K562 (cell line): ENCODE data around the gene RUNX3. TPM values are rescaled to one million over a fixed set of nuclear protein-coding genes. Genes with fewer than 3 reads are reported as not detected.

ENCODE experiments used
- ATAC-seq: fragments of 200-7000 bp; cut with Tn5 transposase; 3 replicates; pipeline ENCODE4 v1.9.1; 2020; ENCODE audit warnings: moderate library complexity
- BruUV-seq: library from RNA; stranded (reverse); fragments of 400-500 nt; replicated peaks from 2 replicates; lab custom pipeline; 2021; lab: Mats Ljungman, UMichigan
- CTCF ChIA-PET: fragments of 300-600 bp; formaldehyde crosslinking; extraction: SDS; loops from one replicate; lab custom pipeline; 2021; ENCODE audit warnings: low intra/inter-chr PET ratio; lab: Yijun Ruan, JAX
- POLR2A ChIA-PET: fragments of 300-600, 350-650 bp; sonication (Branson Sonifier 250); formaldehyde crosslinking; extraction: SDS; loops from one replicate; lab custom pipeline; 2021; ENCODE audit warnings: antibody characterized with exemption, inconsistent platforms; lab: Yijun Ruan, JAX
- DNase-seq, 4 experiments: peaks; one replicate each; pipeline versions ENCODE4 v3.0.0 to v3.0.0-alpha.2; 2011 to 2018; ENCODE audit warnings: low spot score in 3 of 4, mixed read lengths in 3 of 4; ENCODE audit errors: extremely low read depth in 1 of 4
- FAIRE-seq: peaks from 2 replicates; lab custom pipeline; 2011; peaks lifted over from hg19 to GRCh38; lab: Jason Lieb, UNC
- H2AFZ ChIP-seq: 2 replicates; pipeline ENCODE4 v1.6.0; 2011; ENCODE audit warnings: low read depth, low read length, control low read depth, inconsistent platforms
- H3K27ac ChIP-seq: fragments of 200-600 bp; 3 replicates; pipeline ENCODE4 v1.8.0; 2011; ENCODE audit warnings: low read depth, mild to moderate bottlenecking, control low read depth, inconsistent platforms, low read length, moderate library complexity, mixed read lengths; ENCODE audit errors: extremely low read depth
- H3K27me3 ChIP-seq, 2 experiments: fragments of 300-600 bp in 1 of 2; 2 replicates in 1 of 2; 3 replicates in 1 of 2; pipeline versions ENCODE4 v1.6.0 to v1.8.0; 2011; ENCODE audit warnings: inconsistent platforms in 2 of 2, low read length in 2 of 2, mild to moderate bottlenecking in 1 of 2, mixed read lengths in 1 of 2, moderate library complexity in 1 of 2; ENCODE audit not compliant: control insufficient read depth in 2 of 2, insufficient read depth in 2 of 2
- H3K36me3 ChIP-seq: fragments of 300-600 bp; 3 replicates; pipeline ENCODE4 v1.8.0; 2011; ENCODE audit warnings: mild to moderate bottlenecking, low read length, inconsistent platforms; ENCODE audit not compliant: control insufficient read depth, insufficient read depth
- H3K4me1 ChIP-seq, 2 experiments: fragments of 200-600 bp in 1 of 2; replicated peaks in 1 of 2; 2 replicates in 1 of 2; 3 replicates in 1 of 2; pipeline versions ENCODE4 v1.5.1 to v1.8.0; 2011; ENCODE audit warnings: inconsistent platforms in 2 of 2, low read length in 2 of 2, mild to moderate bottlenecking in 1 of 2, mixed read lengths in 1 of 2, moderate library complexity in 1 of 2; ENCODE audit not compliant: control insufficient read depth in 2 of 2, insufficient read depth in 2 of 2
- H3K4me2 ChIP-seq: 2 replicates; pipeline ENCODE4 v1.6.1; 2011; ENCODE audit warnings: low read length, control low read depth, inconsistent platforms, mixed read lengths; ENCODE audit not compliant: insufficient read depth
- H3K4me3 ChIP-seq: fragments of 200-600 bp; sonication (generic), shearing (Covaris generic); 2 replicates; pipeline ENCODE4 v1.5.1; 2016; ENCODE audit warnings: control low read depth, inconsistent platforms
- H3K79me2 ChIP-seq: fragments of 200-600 bp; 3 replicates; pipeline ENCODE4 v1.8.0; 2011; ENCODE audit warnings: low read length, inconsistent platforms; ENCODE audit not compliant: control insufficient read depth, insufficient read depth
- H3K9ac ChIP-seq, 2 experiments: 2 replicates each; pipeline versions ENCODE4 v1.6.0 to v1.6.1; 2011; ENCODE audit warnings: low read depth in 2 of 2, low read length in 2 of 2, control low read depth in 1 of 2, inconsistent platforms in 1 of 2, mild to moderate bottlenecking in 1 of 2, mixed read lengths in 1 of 2; ENCODE audit not compliant: insufficient read depth in 1 of 2
- H3K9me1 ChIP-seq: one replicate; pipeline ENCODE4 v1.6.0; 2011; ENCODE audit warnings: inconsistent platforms, mild to moderate bottlenecking, low read length, moderate library complexity; ENCODE audit not compliant: control insufficient read depth, insufficient read depth
- H3K9me3 ChIP-seq: replicated peaks from 2 replicates; pipeline ENCODE4 v1.5.1; 2011; ENCODE audit warnings: low read depth, low read length, inconsistent platforms; ENCODE audit not compliant: control insufficient read depth, insufficient read depth
- H4K20me1 ChIP-seq: replicated peaks from 2 replicates; pipeline ENCODE4 v1.6.1; 2011; ENCODE audit warnings: low read length, inconsistent platforms, mixed read lengths; ENCODE audit not compliant: control insufficient read depth, insufficient read depth
- EGR1 ChIP-seq: fragments of 450-650 bp; conservative IDR thresholded peaks from 2 replicates; pipeline ENCODE4 v1.6.1; 2017; ENCODE audit warnings: mild to moderate bottlenecking
- KDM4B ChIP-seq, 2 experiments: fragments of 450-650 bp in 1 of 2; sonication (generic) in 1 of 2; IDR thresholded peaks; 2 replicates each; pipeline ENCODE4 v1.6.1; 2016 to 2017; ENCODE audit warnings: borderline replicate concordance in 2 of 2, antibody characterized with exemption in 1 of 2, low read depth in 1 of 2, mild to moderate bottlenecking in 1 of 2
- RBM34 ChIP-seq: fragments of 200-400 bp; formaldehyde crosslinking; IDR thresholded peaks from 2 replicates; pipeline ENCODE4 v1.6.1; 2018; ENCODE audit warnings: low read length, borderline replicate concordance; ENCODE audit not compliant: insufficient read depth
- VEZF1 ChIP-seq: fragments of 200-800 bp; sonication (Bioruptor generic); IDR thresholded peaks from 2 replicates; pipeline ENCODE4 v1.6.1; 2017; ENCODE audit warnings: missing genetic modification characterization, missing compliant biosample characterization
- ZFP30 ChIP-seq: fragments of 250-450 bp; sonication (Bioruptor Pico); IDR thresholded peaks from 2 replicates; pipeline ENCODE4 v1.8.0; 2022; ENCODE audit warnings: moderate library complexity, mild to moderate bottlenecking, inconsistent platforms, borderline replicate concordance
- ZNF639 ChIP-seq, 2 experiments: fragments of 200-800 bp in 1 of 2; sonication (Bioruptor generic) in 1 of 2; sonication (generic) in 1 of 2; formaldehyde crosslinking in 1 of 2; IDR thresholded peaks in 1 of 2; conservative IDR thresholded peaks in 1 of 2; 2 replicates each; pipeline versions ENCODE4 v1.5.0 to v1.6.1; 2016 to 2020; ENCODE audit warnings: missing compliant biosample characterization in 1 of 2, missing genetic modification characterization in 1 of 2, missing genetic modification reagents in 1 of 2
- WGBS: fragments of 100-300 bp; shearing (Covaris generic); methylation state at CpG from one replicate; pipeline ENCODE4 v1.1.6; 2016; ENCODE audit warnings: low coverage, mixed read lengths; ENCODE audit not compliant: insufficient coverage; ENCODE audit errors: missing lambda C conversion rate; 5-methylcytosine and 5-hydroxymethylcytosine counted together
- in situ Hi-C: fragments of 300-500 bp; cut with MboI; formaldehyde crosslinking; loops from 4 replicates; pipeline ENCODE4 v1.15.0; 2018; ENCODE audit warnings: inconsistent platforms, mixed read lengths
- intact Hi-C: fragments of 100-400 bp; cut with micrococcal nuclease; formaldehyde crosslinking; loops from 2 replicates; pipeline ENCODE4 v1.14.2; 2022
- polyA plus RNA-seq, 8 experiments: library from polyadenylated mRNA; depleted of rRNA in 4 of 8; stranded (reverse) in 5 of 8; unstranded in 3 of 8; fragments of >200 nt; fragmentation: Nextera tagmentation in 2 of 8; fragmentation: Illumina TruSeq in 1 of 8; extraction: Ambion mirVana in 2 of 8; extraction: Trizol in 1 of 8; gene quantifications; 2 replicates each; pipeline versions ENCODE4 v1.2.1 to v1.2.3, GENCODE V29; 2011 to 2014; ENCODE audit warnings: inconsistent platforms in 1 of 8, missing spikeins in 1 of 8
- total RNA-seq, 7 experiments: library from RNA; depleted of rRNA in 6 of 7; stranded (reverse); fragments of >200 nt in 6 of 7; fragmentation: Illumina TruSeq in 2 of 7; extraction: Trizol in 2 of 7; gene quantifications; 2 replicates each; pipeline versions ENCODE4 v1.2.1 to v1.2.3, GENCODE V29; 2011 to 2021; ENCODE audit warnings: low replicate concordance in 1 of 7
- TF ChIP-seq, protein P1 (sequence below): fragments of 250-450 bp; sonication (Bioruptor Pico); IDR thresholded peaks from 2 replicates; pipeline ENCODE4 v1.8.0; 2021; ENCODE audit warnings: mild to moderate bottlenecking, moderate library complexity
- TF ChIP-seq, protein P2 (sequence below): fragments of 250-450 bp; sonication (Bioruptor Pico); IDR thresholded peaks from 2 replicates; pipeline ENCODE4 v1.4.0; 2020; ENCODE audit warnings: mild to moderate bottlenecking, moderate library complexity

Gene RUNX3
- total and polyA plus RNA-seq, 9 of the 15 experiments (the other 6 are each of a cell fraction or from before 2014, with no cell fraction given), result 0.01 to 0.64 (median 0.09) TPM

- H3K27me3 ChIP-seq, result peaks cover 43 to 90% of the 10 kb centered on the region in 2 experiments; a peak in 4 of 5 replicates
- DNase-seq (no peak), ATAC-seq (no peak), FAIRE-seq (peak; percentile 42)
- H3K4me3 ChIP-seq, result no peak overlapping the region
- H3K4me1 ChIP-seq, result peaks cover 0 to 16% of the 10 kb centered on the region in 2 experiments; a peak in 1 of 5 replicates
- no peak overlapping the region for H3K4me2 ChIP-seq
- CTCF ChIA-PET, result no interaction called here
- no peaks in the 10 kb centered on the region for H3K9me3 ChIP-seq
- no TSS peak for BruUV-seq
- H3K36me3 ChIP-seq, result no peaks in the 10 kb centered on the region
- in situ Hi-C loops, result no loop called here
- WGBS, result 2% methylated on average over 14 of the region's 14 CpGs
- no peak overlapping the region for H3K27ac ChIP-seq
- intact Hi-C loops, result loop anchor here (2.0 kb wide), 1 partner anchor 51 kb away; no protein-coding TSS in a partner anchor
- no peak overlapping the region for H2AFZ ChIP-seq
- H3K9me1 ChIP-seq, result no peaks in the 10 kb centered on the region
- H3K79me2 ChIP-seq, result no peaks in the 10 kb centered on the region
- no peak overlapping the region for H3K9ac ChIP-seq
- no peak for TF ChIP-seq ZNF639 (CRISPR knock-in tag; conservative IDR thresholded peaks at IDR 0.05 in 1 of 2, IDR thresholded peaks at IDR 0.05 in 1 of 2)
- TF ChIP-seq EGR1, result no peak
- TF ChIP-seq, protein P1, sequence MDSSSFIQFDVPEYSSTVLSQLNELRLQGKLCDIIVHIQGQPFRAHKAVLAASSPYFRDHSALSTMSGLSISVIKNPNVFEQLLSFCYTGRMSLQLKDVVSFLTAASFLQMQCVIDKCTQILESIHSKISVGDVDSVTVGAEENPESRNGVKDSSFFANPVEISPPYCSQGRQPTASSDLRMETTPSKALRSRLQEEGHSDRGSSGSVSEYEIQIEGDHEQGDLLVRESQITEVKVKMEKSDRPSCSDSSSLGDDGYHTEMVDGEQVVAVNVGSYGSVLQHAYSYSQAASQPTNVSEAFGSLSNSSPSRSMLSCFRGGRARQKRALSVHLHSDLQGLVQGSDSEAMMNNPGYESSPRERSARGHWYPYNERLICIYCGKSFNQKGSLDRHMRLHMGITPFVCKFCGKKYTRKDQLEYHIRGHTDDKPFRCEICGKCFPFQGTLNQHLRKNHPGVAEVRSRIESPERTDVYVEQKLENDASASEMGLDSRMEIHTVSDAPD (CRISPR knock-in tag), result no peak
- TF ChIP-seq RBM34, result no peak
- no peak for TF ChIP-seq VEZF1 (CRISPR knock-in tag)
- TF ChIP-seq, protein P2, sequence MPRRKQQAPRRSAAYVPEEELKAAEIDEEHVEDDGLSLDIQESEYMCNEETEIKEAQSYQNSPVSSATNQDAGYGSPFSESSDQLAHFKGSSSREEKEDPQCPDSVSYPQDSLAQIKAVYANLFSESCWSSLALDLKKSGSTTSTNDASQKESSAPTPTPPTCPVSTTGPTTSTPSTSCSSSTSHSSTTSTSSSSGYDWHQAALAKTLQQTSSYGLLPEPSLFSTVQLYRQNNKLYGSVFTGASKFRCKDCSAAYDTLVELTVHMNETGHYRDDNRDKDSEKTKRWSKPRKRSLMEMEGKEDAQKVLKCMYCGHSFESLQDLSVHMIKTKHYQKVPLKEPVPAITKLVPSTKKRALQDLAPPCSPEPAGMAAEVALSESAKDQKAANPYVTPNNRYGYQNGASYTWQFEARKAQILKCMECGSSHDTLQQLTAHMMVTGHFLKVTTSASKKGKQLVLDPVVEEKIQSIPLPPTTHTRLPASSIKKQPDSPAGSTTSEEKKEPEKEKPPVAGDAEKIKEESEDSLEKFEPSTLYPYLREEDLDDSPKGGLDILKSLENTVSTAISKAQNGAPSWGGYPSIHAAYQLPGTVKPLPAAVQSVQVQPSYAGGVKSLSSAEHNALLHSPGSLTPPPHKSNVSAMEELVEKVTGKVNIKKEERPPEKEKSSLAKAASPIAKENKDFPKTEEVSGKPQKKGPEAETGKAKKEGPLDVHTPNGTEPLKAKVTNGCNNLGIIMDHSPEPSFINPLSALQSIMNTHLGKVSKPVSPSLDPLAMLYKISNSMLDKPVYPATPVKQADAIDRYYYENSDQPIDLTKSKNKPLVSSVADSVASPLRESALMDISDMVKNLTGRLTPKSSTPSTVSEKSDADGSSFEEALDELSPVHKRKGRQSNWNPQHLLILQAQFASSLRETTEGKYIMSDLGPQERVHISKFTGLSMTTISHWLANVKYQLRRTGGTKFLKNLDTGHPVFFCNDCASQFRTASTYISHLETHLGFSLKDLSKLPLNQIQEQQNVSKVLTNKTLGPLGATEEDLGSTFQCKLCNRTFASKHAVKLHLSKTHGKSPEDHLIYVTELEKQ (CRISPR knock-in tag), result no peak
- TF ChIP-seq ZFP30, result no peak
- no peak for TF ChIP-seq KDM4B (IDR thresholded peaks at IDR 0.05; ENCODE audit: borderline replicate concordance in 2 of 2, low read depth in 1 of 2)
- POLR2A ChIA-PET, result interaction anchor here (0.9 to 1.1 kb wide), 2 partner anchors 15 to 20 kb away, joined by 3 read pairs; no protein-coding TSS in a partner anchor
- peaks cover 24% of the 10 kb centered on the region; the same call in 1 of the 2 replicates for H4K20me1 ChIP-seq
Observed at GRCh38 chr1:24899581-24900485, 30.2 kb downstream of the RUNX3 start.
